SU-DHL-6 (cell line): Measurements from ENCODE around the gene RGS19.

Experiments used
- EZH2phosphoT487 ChIP-seq: fragments of 200-600 bp; sonication (generic), shearing (Covaris generic); conservative IDR thresholded peaks from 2 replicates; pipeline ENCODE4 v1.6.1; 2018; ENCODE audit warnings: mild to moderate bottlenecking, antibody characterized with exemption, low read length, moderate library complexity, mixed read lengths
- TF ChIP-seq, protein P1 (sequence below): fragments of 200-600 bp; sonication (generic); IDR thresholded peaks from one replicate; pipeline ENCODE4 v1.5.1; 2017; ENCODE audit warnings: antibody characterized with exemption, mild to moderate bottlenecking, low read length, moderate library complexity; ENCODE audit not compliant: insufficient read depth, poor library complexity, severe bottlenecking

DNA sequence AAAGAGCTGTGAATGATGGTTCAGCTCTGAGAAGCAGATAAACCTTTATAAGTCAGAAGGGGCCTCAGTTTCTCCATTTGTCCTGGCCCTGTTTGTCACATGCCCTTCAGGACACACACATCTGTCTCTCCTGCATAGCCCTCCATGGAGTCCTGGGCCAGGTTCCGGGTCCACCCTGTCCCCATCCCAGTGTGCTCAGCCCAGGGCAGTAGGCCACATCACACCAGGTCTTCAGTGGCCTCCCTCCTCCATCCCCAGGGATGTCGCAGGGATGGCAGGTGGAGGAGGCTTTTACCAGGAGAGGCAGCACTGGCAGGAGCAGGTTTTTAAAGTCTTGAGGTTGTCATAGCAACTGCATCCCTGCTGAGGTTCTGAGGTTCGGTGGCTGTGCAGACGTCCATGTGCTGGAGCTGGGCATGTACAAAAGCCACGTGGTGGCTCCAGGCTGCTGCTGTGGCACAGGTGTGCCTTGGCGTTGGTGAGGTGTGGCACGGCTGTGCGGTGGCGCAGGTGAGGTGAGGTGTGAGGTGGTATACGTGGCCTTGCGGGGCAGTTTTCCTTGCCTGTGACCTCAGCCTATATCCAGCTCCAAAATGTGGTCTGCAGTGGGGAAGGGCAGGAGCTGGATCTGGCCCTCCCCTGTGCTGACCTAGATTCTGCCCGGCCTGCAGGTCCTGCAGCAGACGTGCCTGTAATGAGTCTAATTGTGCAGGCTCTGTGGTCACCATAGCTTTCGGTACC lies 36.0 kb upstream of the RGS19 start:
- no peak for TF ChIP-seq EZH2phosphoT487
- TF ChIP-seq, protein P1, sequence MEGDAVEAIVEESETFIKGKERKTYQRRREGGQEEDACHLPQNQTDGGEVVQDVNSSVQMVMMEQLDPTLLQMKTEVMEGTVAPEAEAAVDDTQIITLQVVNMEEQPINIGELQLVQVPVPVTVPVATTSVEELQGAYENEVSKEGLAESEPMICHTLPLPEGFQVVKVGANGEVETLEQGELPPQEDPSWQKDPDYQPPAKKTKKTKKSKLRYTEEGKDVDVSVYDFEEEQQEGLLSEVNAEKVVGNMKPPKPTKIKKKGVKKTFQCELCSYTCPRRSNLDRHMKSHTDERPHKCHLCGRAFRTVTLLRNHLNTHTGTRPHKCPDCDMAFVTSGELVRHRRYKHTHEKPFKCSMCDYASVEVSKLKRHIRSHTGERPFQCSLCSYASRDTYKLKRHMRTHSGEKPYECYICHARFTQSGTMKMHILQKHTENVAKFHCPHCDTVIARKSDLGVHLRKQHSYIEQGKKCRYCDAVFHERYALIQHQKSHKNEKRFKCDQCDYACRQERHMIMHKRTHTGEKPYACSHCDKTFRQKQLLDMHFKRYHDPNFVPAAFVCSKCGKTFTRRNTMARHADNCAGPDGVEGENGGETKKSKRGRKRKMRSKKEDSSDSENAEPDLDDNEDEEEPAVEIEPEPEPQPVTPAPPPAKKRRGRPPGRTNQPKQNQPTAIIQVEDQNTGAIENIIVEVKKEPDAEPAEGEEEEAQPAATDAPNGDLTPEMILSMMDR: no peak
